Stimulated activated CD4-positive, alpha-beta T cell treated with anti-CD3 and anti-CD28 coated beads, Interleukin-12 subunit alpha, Interleukin-12 subunit beta, amount 100 ng/mL, for 48 hours (primary cell): ENCODE data around the gene IFI30.
"Not testable (repeated sequence)": the region's sequence is repeated elsewhere in the genome, so short reads cannot be mapped to it uniquely, and the experiment has no call there.

ENCODE experiments used
- DNase-seq, 3 donors: peaks; one replicate each; pipeline ENCODE4 v3.0.0-alpha.2; 2020; ENCODE audit warnings: low read depth in 2 of 3, low spot score in 1 of 3

The IFI30 gene

GRCh38 chr19:18202397-18202777 is 28.8 kb downstream of the IFI30 start:
- DNase-seq, result no peak

GRCh38 chr19:18202778-18203407 is 29.3 kb downstream of the IFI30 start:
- no peak for DNase-seq

DNA sequence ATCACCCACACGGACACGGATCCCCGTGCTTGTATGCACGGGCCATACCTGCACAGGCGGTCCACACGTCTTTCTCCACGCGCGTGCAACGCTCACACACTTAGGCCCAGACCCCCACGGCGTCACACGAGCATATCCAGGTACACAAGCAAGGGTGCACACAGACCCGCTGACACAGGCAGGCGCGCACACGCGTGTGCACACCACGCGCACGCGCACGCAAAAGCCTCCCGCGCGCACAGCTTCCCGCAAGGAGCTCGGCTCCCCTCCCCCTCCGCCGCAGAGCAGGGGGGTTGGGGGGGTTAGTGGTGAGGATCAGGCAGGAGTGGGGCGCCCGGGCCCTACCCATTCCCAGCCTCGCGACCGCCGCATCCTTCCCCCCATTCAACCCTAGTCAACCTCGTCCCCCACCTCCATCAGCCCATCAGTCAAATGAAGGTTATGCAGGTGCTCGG is 29.8 kb downstream of the IFI30 start:
- peak in 1 of 3 donors; percentile 22 for DNase-seq

- DNase-seq, result peak; percentile 99
Observed at GRCh38 chr19:18203863-18204393, 30.3 kb downstream of the IFI30 start, which contains the start of gene RAB3A. Gene RAB3A, minus strand, starts transcription at chr19:18204042. Its CDS starts 1,302 bp downstream, at chr19:18202740.

DNA sequence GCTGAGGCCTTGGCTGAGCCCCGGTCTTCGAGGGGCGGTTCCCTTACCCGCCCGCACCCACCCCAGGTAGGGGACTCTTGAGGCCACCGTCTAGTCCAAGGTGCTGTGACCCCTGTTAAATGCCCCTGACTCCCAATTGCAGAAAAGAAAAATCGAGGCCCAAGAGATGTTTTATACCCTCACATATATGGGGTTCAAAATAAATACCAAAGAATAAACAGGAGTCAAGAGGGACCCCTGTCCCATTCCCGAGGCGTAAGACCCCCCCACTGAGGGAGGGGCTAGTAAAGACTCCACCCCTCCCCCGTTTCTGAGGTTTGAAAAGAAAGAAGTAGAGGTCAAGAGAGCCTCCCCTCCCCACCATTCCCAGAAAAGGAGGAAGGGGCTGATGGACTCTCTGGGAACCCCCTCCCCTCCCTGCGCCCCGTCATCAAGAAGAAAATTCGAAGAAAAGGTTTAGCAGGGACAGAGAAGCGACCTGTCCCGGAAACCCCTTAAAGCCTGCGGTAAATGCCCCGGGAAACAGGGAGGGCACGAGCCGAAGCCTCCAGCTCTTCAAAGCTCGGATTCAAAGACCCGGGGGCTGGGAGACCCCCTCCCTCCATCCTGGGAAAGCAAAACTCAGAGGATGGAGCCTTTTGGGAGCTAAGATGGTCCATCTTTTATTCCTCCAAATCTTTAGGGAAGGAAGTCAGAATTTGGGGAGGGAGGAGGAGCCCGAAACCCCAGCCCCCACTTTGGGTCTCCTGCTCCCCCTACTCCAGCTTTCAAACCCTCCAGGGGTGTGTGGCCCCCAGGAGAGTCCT is 31.0 kb downstream of the IFI30 start:
- DNase-seq, result peak in 1 of 3 donors; percentile 66

DNA sequence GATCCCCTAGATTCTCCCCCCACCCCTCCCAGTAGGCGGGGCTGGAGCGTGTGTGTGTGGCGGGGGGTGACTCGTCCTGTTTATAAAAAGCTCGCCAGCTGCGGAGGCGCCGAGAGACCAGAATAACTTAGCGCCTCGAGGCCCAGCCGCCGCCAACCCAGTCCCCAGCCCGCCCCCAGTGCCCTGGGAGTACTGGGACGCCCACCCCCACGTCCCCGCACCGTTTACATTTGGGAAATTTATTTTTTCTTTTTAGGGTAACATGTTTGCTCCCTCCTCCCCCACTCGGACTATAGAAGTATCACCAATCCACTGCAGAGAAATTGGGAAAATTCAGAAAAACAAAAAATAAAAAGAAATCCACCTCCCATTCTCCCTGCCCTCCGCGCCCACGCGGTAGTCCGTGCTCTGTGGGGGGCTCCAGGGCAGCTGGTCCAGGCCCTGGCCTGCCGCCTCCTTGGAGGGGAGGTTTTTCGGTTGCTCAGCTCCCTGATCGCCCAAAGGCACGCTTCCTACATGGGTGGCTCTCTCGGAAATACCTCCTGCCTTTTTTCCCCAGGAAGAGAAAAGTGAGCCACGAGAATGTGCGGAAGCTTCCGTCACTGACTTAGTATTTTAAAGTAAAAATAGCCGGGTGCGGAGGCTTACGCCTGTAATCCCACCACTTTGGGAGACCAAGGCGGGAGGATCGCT is 31.7 kb downstream of the IFI30 start:
- peak in 1 of 3 donors; percentile 19 for DNase-seq

DNA sequence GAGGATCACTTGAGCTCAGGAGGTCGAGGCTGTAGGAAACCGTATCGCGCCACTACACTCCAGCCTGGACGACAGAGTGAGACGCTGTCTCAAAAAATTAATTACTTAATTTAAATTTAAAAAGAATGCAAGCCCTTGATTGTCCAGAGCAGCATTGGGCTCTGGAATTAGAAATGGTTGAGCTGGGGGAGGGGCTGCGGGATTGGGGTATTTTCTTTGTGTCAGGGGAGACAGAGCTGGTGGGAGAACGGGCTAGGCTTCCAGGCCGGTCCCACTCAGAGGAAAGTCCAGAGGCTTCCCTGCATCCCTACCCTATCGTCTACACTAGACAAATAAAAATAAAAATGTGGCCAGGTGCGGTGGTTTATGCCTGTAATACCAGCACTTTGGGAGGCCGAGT is 32.4 kb downstream of the IFI30 start:
- no peak for DNase-seq

DNA sequence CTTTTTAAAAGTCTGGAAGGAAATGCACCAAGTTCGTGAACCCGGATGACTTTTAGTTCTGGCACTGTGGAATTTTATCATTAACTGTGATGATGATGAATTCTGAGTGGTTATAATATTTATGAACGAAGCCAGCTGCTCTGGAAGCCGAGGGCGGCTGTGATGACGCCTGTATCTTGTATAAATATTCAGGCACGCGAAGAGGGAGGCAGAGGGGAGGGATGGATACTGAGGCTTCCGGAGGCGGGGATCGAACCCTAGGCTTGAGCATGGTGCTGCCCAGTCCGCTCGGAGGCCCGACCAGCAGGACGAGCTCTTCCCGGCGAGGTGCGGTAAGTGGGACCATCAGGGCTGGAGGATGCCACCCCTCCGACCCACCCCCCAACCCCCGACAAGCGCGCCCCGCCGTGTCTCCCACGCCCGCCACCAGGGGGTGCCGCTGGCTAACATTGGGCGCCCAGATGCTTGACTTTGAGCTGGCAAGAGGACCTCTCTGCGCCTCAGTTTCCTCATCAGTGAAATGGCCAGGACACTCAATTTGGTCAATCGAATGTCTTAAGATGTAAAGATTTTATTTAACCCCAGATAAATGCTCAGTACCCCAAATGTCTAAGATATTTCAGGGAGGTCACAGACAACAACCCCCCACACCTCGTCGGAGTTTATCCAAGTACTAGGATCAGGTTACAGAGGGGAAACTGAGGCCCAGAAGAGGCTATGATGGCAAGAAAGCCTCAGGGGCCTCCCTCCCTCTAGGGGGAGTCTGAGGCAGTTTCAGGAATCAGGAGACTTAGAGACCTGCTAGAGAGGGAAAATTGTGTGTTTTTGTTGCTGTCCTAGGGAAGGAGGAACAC is 34.7 kb downstream of the IFI30 start:
- DNase-seq, result peak in 1 of 3 donors; percentile 53

- not testable (repeated sequence) for DNase-seq
Observed at GRCh38 chr19:18209912-18210311, 36.3 kb downstream of the IFI30 start.

DNA sequence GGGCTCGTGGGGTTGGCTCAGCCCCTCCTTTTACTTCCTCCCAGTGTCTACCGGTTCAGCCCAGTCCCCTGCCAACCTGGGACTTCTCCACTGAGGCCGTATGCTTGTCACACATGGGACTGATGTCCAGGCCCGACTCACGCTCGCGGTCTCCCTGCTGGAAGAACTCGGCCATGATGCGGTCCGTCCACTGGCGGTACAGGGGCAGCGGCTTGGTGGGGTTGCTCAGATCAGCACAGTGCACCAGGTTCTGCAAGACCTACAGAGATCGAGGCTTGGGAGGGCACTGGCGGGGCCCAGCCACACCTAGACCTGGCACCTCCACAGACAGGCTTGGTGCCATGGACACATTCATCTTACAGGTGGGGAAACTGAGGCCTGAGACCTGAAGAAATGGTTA is 38.1 kb downstream of the IFI30 start:
- DNase-seq, result no peak

- DNase-seq, result no peak
Observed at GRCh38 chr19:18214779-18215433, 41.3 kb downstream of the IFI30 start.

- no peak for DNase-seq
Observed at GRCh38 chr19:18216789-18217188, 43.2 kb downstream of the IFI30 start.

DNA sequence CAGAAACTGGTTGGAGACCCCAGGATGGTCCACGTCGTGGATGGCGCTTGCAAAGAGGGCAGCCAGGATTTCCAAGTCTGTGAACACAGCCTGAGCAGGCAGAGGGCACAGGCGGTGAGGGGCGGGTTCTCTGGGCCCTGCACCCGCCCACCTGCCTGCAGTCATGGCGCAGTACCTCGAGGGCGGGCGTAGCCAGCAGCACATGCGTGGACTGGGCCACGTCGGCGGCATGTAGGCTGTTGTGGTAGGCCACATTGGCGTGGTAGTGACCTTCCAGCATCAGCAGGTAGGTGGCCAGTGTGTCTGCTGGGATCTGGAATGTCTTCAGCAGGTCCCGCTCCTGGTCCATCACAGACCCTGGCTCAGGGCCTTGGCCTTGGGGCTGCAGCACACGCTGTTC is 44.5 kb downstream of the IFI30 start:
- DNase-seq, result no peak

DNA sequence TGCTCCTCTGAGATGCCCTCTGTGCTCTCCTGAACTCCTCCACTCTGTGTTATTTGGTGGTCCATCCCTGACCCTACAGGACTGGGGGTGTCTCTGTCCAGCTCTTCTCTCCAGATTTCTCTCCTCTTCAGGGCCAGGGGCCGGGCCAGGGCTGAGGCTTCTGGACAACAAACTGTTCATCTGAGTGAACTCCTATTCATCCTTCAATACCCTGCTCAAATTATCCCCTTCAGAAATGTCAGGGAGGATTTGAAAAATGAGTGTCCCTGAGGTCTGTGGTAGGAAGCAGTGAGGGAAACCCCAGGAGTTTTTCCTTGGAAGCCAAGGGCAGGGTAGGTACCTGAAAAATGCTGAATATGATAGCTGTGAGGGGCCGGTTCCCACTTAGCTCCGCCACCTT is 45.0 kb downstream of the IFI30 start:
- no peak for DNase-seq

GRCh38 chr19:18219911-18220631 is 46.5 kb downstream of the IFI30 start:
- DNase-seq, result no peak

DNA sequence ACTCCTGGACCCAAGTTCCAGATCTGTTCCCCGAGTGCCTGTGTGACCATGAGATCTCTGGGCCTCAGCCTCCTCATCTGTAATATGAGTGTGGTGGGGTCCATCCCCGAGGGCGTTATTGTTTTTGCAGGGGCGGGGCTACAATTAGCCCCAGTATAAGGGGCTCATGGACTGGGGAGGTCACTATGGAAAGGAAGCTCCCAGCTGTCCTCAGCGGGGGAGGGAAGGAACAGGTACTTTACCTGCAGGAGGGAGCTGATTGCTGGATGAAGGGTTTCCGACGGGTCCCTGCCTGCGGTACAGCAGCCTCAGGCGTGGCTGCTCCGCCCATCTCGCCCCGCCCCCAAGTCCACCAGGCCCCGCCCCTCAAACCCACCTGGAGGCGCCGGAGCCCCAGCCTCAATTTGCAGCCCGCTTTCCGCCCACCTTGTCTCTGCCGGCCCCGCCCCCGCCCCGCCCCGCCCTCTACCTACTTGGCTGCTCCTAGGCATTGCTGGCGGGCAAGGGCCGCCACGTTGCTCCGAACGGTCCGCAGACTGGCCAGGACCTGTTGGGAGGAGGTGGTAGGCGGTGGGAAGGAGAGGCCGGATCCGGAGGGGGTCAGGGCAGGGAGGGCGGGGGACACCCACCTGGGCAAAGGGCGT is 47.1 kb downstream of the IFI30 start:
- no peak for DNase-seq

GRCh38 chr19:18221815-18222725 is 48.5 kb downstream of the IFI30 start:
- DNase-seq, result no peak
